ENCODE data around the gene AEN. TPM values are rescaled to one million over a fixed set of nuclear protein-coding genes. Genes with fewer than 3 reads are reported as not detected.

The AEN gene
- total and polyA plus RNA-seq, 11 donors = 3.8 to 21.8 (median 6.6) TPM

DNA sequence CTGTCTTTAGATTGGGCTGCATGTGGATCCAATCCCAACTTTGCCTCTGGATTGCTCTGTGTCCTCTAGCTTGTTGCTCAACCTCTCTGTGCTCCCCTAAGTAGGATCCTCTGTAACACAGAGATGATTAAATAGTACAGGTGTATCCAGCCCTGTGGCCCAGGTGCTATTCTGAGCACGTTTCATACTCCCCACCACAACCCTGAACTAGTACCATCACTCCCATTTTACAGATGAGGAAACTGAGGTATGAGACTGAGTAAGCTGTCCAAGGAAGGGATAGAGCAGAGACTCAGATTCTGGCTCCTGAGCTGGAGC is 24.9 kb downstream of the AEN start:
- TF ChIP-seq, protein P1, sequence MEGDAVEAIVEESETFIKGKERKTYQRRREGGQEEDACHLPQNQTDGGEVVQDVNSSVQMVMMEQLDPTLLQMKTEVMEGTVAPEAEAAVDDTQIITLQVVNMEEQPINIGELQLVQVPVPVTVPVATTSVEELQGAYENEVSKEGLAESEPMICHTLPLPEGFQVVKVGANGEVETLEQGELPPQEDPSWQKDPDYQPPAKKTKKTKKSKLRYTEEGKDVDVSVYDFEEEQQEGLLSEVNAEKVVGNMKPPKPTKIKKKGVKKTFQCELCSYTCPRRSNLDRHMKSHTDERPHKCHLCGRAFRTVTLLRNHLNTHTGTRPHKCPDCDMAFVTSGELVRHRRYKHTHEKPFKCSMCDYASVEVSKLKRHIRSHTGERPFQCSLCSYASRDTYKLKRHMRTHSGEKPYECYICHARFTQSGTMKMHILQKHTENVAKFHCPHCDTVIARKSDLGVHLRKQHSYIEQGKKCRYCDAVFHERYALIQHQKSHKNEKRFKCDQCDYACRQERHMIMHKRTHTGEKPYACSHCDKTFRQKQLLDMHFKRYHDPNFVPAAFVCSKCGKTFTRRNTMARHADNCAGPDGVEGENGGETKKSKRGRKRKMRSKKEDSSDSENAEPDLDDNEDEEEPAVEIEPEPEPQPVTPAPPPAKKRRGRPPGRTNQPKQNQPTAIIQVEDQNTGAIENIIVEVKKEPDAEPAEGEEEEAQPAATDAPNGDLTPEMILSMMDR (IDR thresholded peaks at IDR 0.05) = no peak
- no peak for TF ChIP-seq POLR2A (IDR thresholded peaks at IDR 0.05)
- Histone ChIP-seq H3K4me1 (peaks cover 7 to 42% (median 18%) of the 10 kb centered on the region in 12 donors), H3K36me3 (peaks cover 0 to 5% (median 0%) of the 10 kb centered on the region in 9 donors), H3K9me3 (no peaks in the 10 kb centered on the region), H3K27ac (no peak overlapping the region), H3K4me3 (no peak overlapping the region), H3K27me3 (no peaks in the 10 kb centered on the region)
- ATAC-seq (no peak), DNase-seq (no peak)
- 83 to 94% (median 92%) methylated on average over 1 of the region's 1 CpG for WGBS, 4 donors
- intact Hi-C loops (cut with DNase I) = no loop called here

DNA sequence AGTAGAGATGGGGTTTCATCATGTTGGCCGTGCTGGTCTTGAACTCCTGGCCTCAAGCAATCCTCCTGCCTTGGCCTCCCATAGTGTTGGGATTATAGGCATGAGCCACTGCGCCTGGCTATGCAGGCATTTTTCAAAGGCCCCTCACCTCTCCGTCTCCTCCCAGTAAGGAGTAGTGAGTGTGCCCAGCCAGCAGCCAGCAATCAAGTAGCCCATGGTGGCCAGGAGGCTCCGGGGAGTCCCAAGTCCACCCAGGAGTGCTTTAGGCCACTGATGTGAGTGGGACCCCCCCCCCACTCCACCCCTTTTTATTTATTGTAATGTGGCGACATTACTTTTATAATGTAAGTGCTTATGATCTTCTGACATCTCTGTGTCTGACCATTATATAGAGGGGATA is 25.8 kb downstream of the AEN start:
- 89 to 98% (median 93%) methylated on average over 5 of the region's 5 CpGs for WGBS, 4 donors
- peaks cover 0 to 5% (median 0%) of the 10 kb centered on the region in 9 donors for H3K36me3 ChIP-seq
- H3K4me3 ChIP-seq = no peak overlapping the region
- TF ChIP-seq, protein P1 (IDR thresholded peaks at IDR 0.05) = no peak
- no peak for TF ChIP-seq POLR2A (IDR thresholded peaks at IDR 0.05)
- peaks cover 7 to 33% (median 18%) of the 10 kb centered on the region in 12 donors for H3K4me1 ChIP-seq
- H3K9me3 ChIP-seq = no peaks in the 10 kb centered on the region
- no peaks in the 10 kb centered on the region for H3K27me3 ChIP-seq
- intact Hi-C loops (cut with DNase I) = no loop called here
- DNase-seq (peak in 1 of 5 donors; percentile 1), ATAC-seq (no peak)
- no peak overlapping the region for H3K27ac ChIP-seq

DNA sequence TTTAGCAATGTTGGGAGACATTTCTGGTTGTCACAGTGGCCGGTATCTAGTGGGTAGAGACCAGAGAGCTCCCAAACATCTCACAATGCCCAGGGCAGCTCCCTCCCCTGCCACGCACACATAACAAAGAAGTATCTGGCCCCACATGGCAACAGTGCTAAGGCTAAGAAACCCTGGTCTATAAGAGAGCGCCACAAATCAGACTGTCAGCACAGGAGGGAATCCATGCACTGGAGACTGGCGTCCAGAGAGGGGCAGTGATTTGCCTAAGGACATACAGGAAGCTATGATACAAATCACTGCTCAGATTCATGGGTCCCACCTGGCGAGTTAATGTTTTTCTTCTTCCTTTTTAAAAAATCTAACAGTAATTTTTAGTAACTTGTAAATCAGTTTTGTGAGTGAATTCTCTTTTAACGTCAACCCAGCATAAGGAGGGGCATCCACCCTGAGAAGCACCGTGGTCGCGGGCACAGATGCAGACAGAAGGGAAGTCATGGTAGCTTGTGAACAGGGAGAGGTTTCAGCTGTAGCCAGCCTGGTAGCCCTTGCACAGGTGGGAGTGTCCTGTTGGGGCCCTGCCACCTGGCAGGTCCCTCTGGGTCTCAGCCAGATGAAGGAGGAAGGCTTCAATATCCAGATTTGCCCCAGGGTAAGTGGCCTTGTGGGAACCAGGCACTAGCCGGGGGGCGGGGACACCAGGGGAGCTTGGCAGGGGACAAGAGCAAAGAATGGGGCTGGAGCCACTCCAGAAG is 26.4 kb downstream of the AEN start:
- peaks cover 7 to 28% (median 18%) of the 10 kb centered on the region in 12 donors for H3K4me1 ChIP-seq
- TF ChIP-seq POLR2A (IDR thresholded peaks at IDR 0.05) = no peak
- TF ChIP-seq, protein P1 (IDR thresholded peaks at IDR 0.05) = no peak
- DNase-seq (peak in 1 of 5 donors; percentile 14), ATAC-seq (no peak)
- H3K4me3 ChIP-seq = no peak overlapping the region
- intact Hi-C loops (cut with DNase I) = no loop called here
- H3K27ac ChIP-seq = peak overlapping the region in 2 of 12 donors; percentile 25 to 89
- H3K27me3 ChIP-seq = no peaks in the 10 kb centered on the region
- 92 to 98% (median 94%) methylated on average over 11 of the region's 11 CpGs for WGBS, 4 donors
- peaks cover 0 to 5% (median 0%) of the 10 kb centered on the region in 9 donors for H3K36me3 ChIP-seq
- H3K9me3 ChIP-seq = no peaks in the 10 kb centered on the region

DNA sequence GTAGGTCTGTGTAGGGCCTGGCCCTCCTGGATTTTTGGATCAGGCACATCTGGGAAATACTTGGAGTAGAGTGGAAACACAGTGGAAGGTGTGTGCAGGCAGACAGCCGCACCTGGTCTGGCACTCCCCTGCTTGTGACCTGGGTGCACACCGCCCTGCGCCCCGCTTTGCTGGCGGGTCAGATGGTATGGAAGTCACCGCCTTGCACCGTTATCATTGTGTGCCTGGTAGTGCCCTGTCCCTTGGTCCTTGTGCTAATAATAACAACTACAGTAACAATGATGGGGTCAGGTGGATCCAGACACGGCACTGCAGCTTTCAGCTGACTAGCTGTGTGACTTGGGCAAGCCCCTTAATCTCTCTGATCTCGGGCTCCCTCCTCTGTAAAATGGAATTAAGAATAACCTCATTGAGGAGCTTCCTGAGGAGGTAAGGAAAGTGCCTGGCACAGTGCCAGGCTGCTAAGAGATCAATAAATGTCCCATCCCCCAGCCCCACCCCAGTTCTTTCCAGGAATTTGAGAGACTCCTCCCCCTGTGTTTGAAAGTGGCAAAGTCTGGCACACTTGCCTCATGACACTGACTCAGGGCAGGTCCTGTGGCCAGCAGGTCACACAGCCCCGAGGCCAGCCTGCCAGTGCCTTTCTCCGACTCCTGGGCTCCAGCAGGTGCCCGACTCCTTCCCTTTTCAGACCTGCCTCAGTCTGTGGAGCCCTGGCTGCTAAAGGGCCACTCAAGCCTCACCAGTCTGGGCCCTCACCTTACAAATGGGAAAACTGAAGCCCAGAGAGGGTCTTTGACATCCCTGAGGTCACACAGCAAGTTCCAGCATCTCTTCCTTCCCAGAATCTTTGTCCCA is 27.4 kb downstream of the AEN start:
- peak; percentile 25 to 55 (median 36) for ATAC-seq
- peak in 1 of 5 donors; percentile 17 for DNase-seq

More for the DNA sequence above, 27.4 kb downstream of the AEN start:
- Histone ChIP-seq H3K27ac (peak overlapping the region in 11 of 12 donors; percentile 47 to 89 (median 70)), H3K4me3 (no peak overlapping the region), H3K27me3 (no peaks in the 10 kb centered on the region), H3K9me3 (no peaks in the 10 kb centered on the region), H3K36me3 (peaks cover 0 to 9% (median 0%) of the 10 kb centered on the region in 9 donors), H3K4me1 (peaks cover 7 to 28% (median 18%) of the 10 kb centered on the region in 12 donors)
- 50 to 74% (median 69%) methylated on average over 11 to 12 of the region's 12 CpGs for WGBS, 4 donors
- intact Hi-C loops (cut with DNase I) = no loop called here
- TF ChIP-seq, protein P1 (IDR thresholded peaks at IDR 0.05) = no peak
- TF ChIP-seq POLR2A (IDR thresholded peaks at IDR 0.05) = no peak

All from heart left ventricle (tissue), 16 donors.